ENCODE data around the gene SPEM2.

SPEM2 gene

GRCh38 chr17:7394452-7395191, 30.8 kb upstream of the SPEM2 start, which contains the start of gene PLSCR3:
Gene PLSCR3, minus strand, starts transcription at chr17:7394525. Its CDS starts 415 bp downstream, at chr17:7394110.
- Mint-ChIP-seq H3K9me3 (no peaks in the 10 kb centered on the region), H3K4me3 (peak within 1 kb of the TSS; percentile 93), H3K27me3 (no peaks in the 10 kb centered on the region), H3K27ac (peak within 1 kb of the TSS; percentile 96), H3K4me1 (ENCODE audit: low read depth) (peaks cover 16% of the 10 kb centered on the region), H3K36me3 (ENCODE audit: low read depth) (peaks cover 23% of the 10 kb centered on the region)

- Mint-ChIP-seq H3K27ac (no peak overlapping the region), H3K9me3 (no peaks in the 10 kb centered on the region), H3K27me3 (no peaks in the 10 kb centered on the region), H3K36me3 (ENCODE audit: low read depth) (peaks cover 10% of the 10 kb centered on the region), H3K4me3 (peak overlapping the region; percentile 27), H3K4me1 (ENCODE audit: low read depth) (peaks cover 16% of the 10 kb centered on the region)
Observed at GRCh38 chr17:7396147-7396546, 29.3 kb upstream of the SPEM2 start.

GRCh38 chr17:7398612-7399011, 26.8 kb upstream of the SPEM2 start:
- H3K27ac Mint-ChIP-seq = no peak overlapping the region
- H3K4me3 Mint-ChIP-seq = no peak overlapping the region
- H3K9me3 Mint-ChIP-seq = no peaks in the 10 kb centered on the region
- H3K4me1 Mint-ChIP-seq (ENCODE audit: low read depth) = peaks cover 16% of the 10 kb centered on the region
- H3K36me3 Mint-ChIP-seq (ENCODE audit: low read depth) = peaks cover 8% of the 10 kb centered on the region
- no peaks in the 10 kb centered on the region for H3K27me3 Mint-ChIP-seq

- Mint-ChIP-seq H3K27ac (peak overlapping the region; percentile 18), H3K4me3 (peak overlapping the region; percentile 91), H3K27me3 (no peaks in the 10 kb centered on the region), H3K36me3 (ENCODE audit: low read depth) (peaks cover 6% of the 10 kb centered on the region), H3K4me1 (ENCODE audit: low read depth) (peaks cover 12% of the 10 kb centered on the region), H3K9me3 (no peaks in the 10 kb centered on the region)
Observed at GRCh38 chr17:7403043-7403726, 22.2 kb upstream of the SPEM2 start.

- H3K4me1 Mint-ChIP-seq (ENCODE audit: low read depth) = peaks cover 12% of the 10 kb centered on the region
- H3K9me3 Mint-ChIP-seq = no peaks in the 10 kb centered on the region
- peak overlapping the region; percentile 94 for H3K27ac Mint-ChIP-seq
- H3K36me3 Mint-ChIP-seq (ENCODE audit: low read depth) = peaks cover 6% of the 10 kb centered on the region
- no peaks in the 10 kb centered on the region for H3K27me3 Mint-ChIP-seq
- H3K4me3 Mint-ChIP-seq = peak overlapping the region; percentile 91
Observed at GRCh38 chr17:7403727-7403976, 21.8 kb upstream of the SPEM2 start.

GRCh38 chr17:7403977-7404736, 21.3 kb upstream of the SPEM2 start, which contains the start of gene TMEM256:
Gene TMEM256, minus strand, starts transcription at chr17:7404097. Its CDS starts 13 bp downstream, at chr17:7404084.
- Mint-ChIP-seq H3K4me3 (peak within 1 kb of the TSS; percentile 91), H3K27me3 (no peaks in the 10 kb centered on the region), H3K27ac (peak within 1 kb of the TSS; percentile 94), H3K9me3 (no peaks in the 10 kb centered on the region), H3K4me1 (ENCODE audit: low read depth) (peaks cover 12% of the 10 kb centered on the region), H3K36me3 (ENCODE audit: low read depth) (peaks cover 9% of the 10 kb centered on the region)

- H3K27ac Mint-ChIP-seq = peak overlapping the region; percentile 94
- H3K27me3 Mint-ChIP-seq = no peaks in the 10 kb centered on the region
- H3K4me1 Mint-ChIP-seq (ENCODE audit: low read depth) = peaks cover 12% of the 10 kb centered on the region
- H3K36me3 Mint-ChIP-seq (ENCODE audit: low read depth) = peaks cover 9% of the 10 kb centered on the region
- peak overlapping the region; percentile 91 for H3K4me3 Mint-ChIP-seq
- H3K9me3 Mint-ChIP-seq = no peaks in the 10 kb centered on the region
Observed at GRCh38 chr17:7404737-7405349, 20.6 kb upstream of the SPEM2 start.

- no peaks in the 10 kb centered on the region for H3K27me3 Mint-ChIP-seq
- no peaks in the 10 kb centered on the region for H3K9me3 Mint-ChIP-seq
- no peak overlapping the region for H3K27ac Mint-ChIP-seq
- H3K4me3 Mint-ChIP-seq = peak overlapping the region; percentile 76
- H3K4me1 Mint-ChIP-seq (ENCODE audit: low read depth) = peaks cover 12% of the 10 kb centered on the region
- H3K36me3 Mint-ChIP-seq (ENCODE audit: low read depth) = peaks cover 9% of the 10 kb centered on the region
Observed at GRCh38 chr17:7405350-7406234, 19.8 kb upstream of the SPEM2 start.

GRCh38 chr17:7406235-7406825, 19.1 kb upstream of the SPEM2 start:
- peaks cover 9% of the 10 kb centered on the region for H3K36me3 Mint-ChIP-seq (ENCODE audit: low read depth)
- H3K27me3 Mint-ChIP-seq = no peaks in the 10 kb centered on the region
- no peak overlapping the region for H3K27ac Mint-ChIP-seq
- peak overlapping the region; percentile 5 for H3K4me3 Mint-ChIP-seq
- peaks cover 12% of the 10 kb centered on the region for H3K4me1 Mint-ChIP-seq (ENCODE audit: low read depth)
- H3K9me3 Mint-ChIP-seq = no peaks in the 10 kb centered on the region

- Mint-ChIP-seq H3K4me3 (no peak overlapping the region), H3K36me3 (ENCODE audit: low read depth) (peaks cover 4% of the 10 kb centered on the region), H3K9me3 (no peaks in the 10 kb centered on the region), H3K4me1 (ENCODE audit: low read depth) (peaks cover 12% of the 10 kb centered on the region), H3K27ac (no peak overlapping the region), H3K27me3 (no peaks in the 10 kb centered on the region)
Observed at GRCh38 chr17:7407082-7407481, 18.3 kb upstream of the SPEM2 start.

- H3K36me3 Mint-ChIP-seq (ENCODE audit: low read depth) = peaks cover 4% of the 10 kb centered on the region
- H3K9me3 Mint-ChIP-seq = no peaks in the 10 kb centered on the region
- H3K4me3 Mint-ChIP-seq = peak within 1 kb of the TSS; percentile 45
- H3K27me3 Mint-ChIP-seq = no peaks in the 10 kb centered on the region
- H3K27ac Mint-ChIP-seq = peak within 1 kb of the TSS; percentile 55
- peaks cover 12% of the 10 kb centered on the region for H3K4me1 Mint-ChIP-seq (ENCODE audit: low read depth)
Observed at GRCh38 chr17:7407485-7408251, 17.7 kb upstream of the SPEM2 start, which contains the start of gene NLGN2. Gene NLGN2, plus strand, starts transcription at chr17:7407845. Its CDS starts 411 bp downstream, at chr17:7408256.

GRCh38 chr17:7408252-7408727, 17.1 kb upstream of the SPEM2 start:
- no peaks in the 10 kb centered on the region for H3K9me3 Mint-ChIP-seq
- peak overlapping the region; percentile 40 for H3K27ac Mint-ChIP-seq
- no peaks in the 10 kb centered on the region for H3K27me3 Mint-ChIP-seq
- H3K4me3 Mint-ChIP-seq = no peak overlapping the region
- H3K4me1 Mint-ChIP-seq (ENCODE audit: low read depth) = peaks cover 6% of the 10 kb centered on the region
- H3K36me3 Mint-ChIP-seq (ENCODE audit: low read depth) = peaks cover 4% of the 10 kb centered on the region

- Mint-ChIP-seq H3K36me3 (ENCODE audit: low read depth) (peaks cover 4% of the 10 kb centered on the region), H3K27ac (peak overlapping the region; percentile 61), H3K4me3 (no peak overlapping the region), H3K9me3 (no peaks in the 10 kb centered on the region), H3K4me1 (ENCODE audit: low read depth) (peaks cover 5% of the 10 kb centered on the region), H3K27me3 (no peaks in the 10 kb centered on the region)
Observed at GRCh38 chr17:7408863-7409262, 16.6 kb upstream of the SPEM2 start.

Measured in stimulated activated naive CD8-positive, alpha-beta T cell treated with anti-CD3 and anti-CD28 coated beads, Interleukin-15, Interleukin-2, amounts not matched to agents 100 ng/mL and 50 ng/mL, for 24 hours (primary cell).